Measurements from ENCODE around the gene DAP. TPM values are rescaled to one million over a fixed set of nuclear protein-coding genes. Genes with fewer than 3 reads are reported as not detected.

The DAP gene
- total and polyA plus RNA-seq, 2 of the 4 experiments (the other 2 are of a cell fraction): 49.6 to 189 TPM

DNA sequence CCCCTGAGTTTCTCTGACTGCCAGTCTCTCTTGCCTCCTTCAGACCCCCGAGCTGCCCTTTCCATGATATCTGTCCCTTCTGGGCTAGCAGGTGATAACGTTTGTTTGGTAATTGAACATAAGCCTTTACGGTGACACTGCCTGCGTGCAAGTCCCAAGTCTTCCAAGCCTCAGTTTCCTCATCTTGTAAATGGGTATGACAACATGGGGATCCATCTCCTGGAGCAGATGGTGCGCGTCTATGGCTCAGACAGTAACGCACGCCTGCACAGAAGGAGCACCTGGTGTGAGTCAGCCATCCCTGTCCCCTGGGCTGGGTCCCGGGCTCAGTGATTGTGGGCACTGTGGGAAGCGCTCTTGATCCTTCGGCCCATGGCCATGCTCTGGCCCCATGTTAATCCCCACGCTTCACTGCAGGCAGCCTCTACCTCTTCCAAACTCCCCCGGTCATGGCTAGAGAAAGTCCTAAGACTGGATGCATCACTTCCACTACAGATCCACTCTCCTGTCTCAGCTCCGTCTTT lies 85.8 kb downstream of the DAP start:
- Histone ChIP-seq H3K56ac (ENCODE audit: extremely low read depth, insufficient read depth, low read length) (no peak overlapping the region), H2BK120ac (ENCODE audit: low read depth, low read length) (no peak overlapping the region), H2AK9ac (replicated peaks; ENCODE audit: low read depth, low read length, poor library complexity) (no peak overlapping the region), H2AFZ (replicated peaks; ENCODE audit: low read length, poor library complexity) (no peak overlapping the region), H4K5ac (ENCODE audit: low read depth, low read length) (no peak overlapping the region), H3K9me1 (ENCODE audit: insufficient read depth, low read length) (peaks cover 6% of the 10 kb centered on the region; the same call in 1 of the 2 replicates), H3K4me1 (ENCODE audit: control insufficient read depth, insufficient read depth, low read length) (no peaks in the 10 kb centered on the region; the same call in 1 of the 2 replicates), H3K23ac (ENCODE audit: low read depth, low read length) (no peak overlapping the region), H3K9me3 (ENCODE audit: control insufficient read depth, insufficient read depth, low read length) (no peaks in the 10 kb centered on the region), H3K4me3 (ENCODE audit: insufficient read depth, low read depth, low read length) (no peak overlapping the region), H4K91ac (ENCODE audit: insufficient read depth, low read depth, low read length) (no peak overlapping the region), H3K27ac (ENCODE audit: insufficient read depth, low read length) (no peak overlapping the region), H4K20me1 (ENCODE audit: insufficient read depth, low read length) (no peaks in the 10 kb centered on the region), H3K4ac (ENCODE audit: low read depth, low read length) (no peak overlapping the region), H3K9ac (ENCODE audit: low read depth, low read length) (no peak overlapping the region), H3K18ac (ENCODE audit: low read depth, low read length) (no peak overlapping the region), H2BK15ac (ENCODE audit: low read depth, low read length) (no peak overlapping the region), H3K4me2 (ENCODE audit: low read depth, low read length) (no peak overlapping the region), H2BK5ac (ENCODE audit: low read depth, low read length, poor library complexity, severe bottlenecking) (no peak overlapping the region), H3K27me3 (ENCODE audit: control insufficient read depth, insufficient read depth, low read length) (peaks cover 2% of the 10 kb centered on the region), H2BK20ac (ENCODE audit: low read depth, low read length) (no peak overlapping the region), H3K79me1 (ENCODE audit: low read depth in 1 of 2, low read length in 2 of 2) (peaks cover 5 to 9% of the 10 kb centered on the region in 2 experiments; a peak in 1 of 4 replicates), H3K36me3 (ENCODE audit: control insufficient read depth, insufficient read depth, low read length) (peaks cover 25% of the 10 kb centered on the region), H2AK5ac (ENCODE audit: low read depth, low read length) (no peak overlapping the region), H3K14ac (replicated peaks; ENCODE audit: low read depth, low read length) (no peak overlapping the region), H4K8ac (ENCODE audit: low read depth in 2 of 2, low read length in 2 of 2) (no peak overlapping the region)
- POLR2A ChIA-PET (ENCODE audit: unreplicated experiment): no interaction called here
- TF ChIP-seq ELK1 (IDR thresholded peaks at IDR 0.05; ENCODE audit: borderline replicate concordance, low read depth, low read length): no peak
- no peak for TF ChIP-seq MXI1 (IDR thresholded peaks at IDR 0.05; ENCODE audit: borderline replicate concordance, low read depth, low read length)
- no peak for TF ChIP-seq CEBPB (IDR thresholded peaks at IDR 0.05; ENCODE audit: low read depth, low read length)
- no peak for TF ChIP-seq RAD21 (IDR thresholded peaks at IDR 0.05; ENCODE audit: low read length)
- no peak for TF ChIP-seq CTCF (conservative IDR thresholded peaks at IDR 0.05; ENCODE audit: low read depth, low read length)
- TF ChIP-seq RFX5 (IDR thresholded peaks at IDR 0.05; ENCODE audit: low read depth, low read length): no peak
- TF ChIP-seq USF2 (IDR thresholded peaks at IDR 0.05; ENCODE audit: low read depth, low read length): no peak
- no peak for TF ChIP-seq BHLHE40 (IDR thresholded peaks at IDR 0.05; ENCODE audit: low read depth, low read length)
- no peak for TF ChIP-seq FOS (IDR thresholded peaks at IDR 0.05; ENCODE audit: low read depth, low read length)
- TF ChIP-seq NFE2L2 (IDR thresholded peaks at IDR 0.05; ENCODE audit: low read depth, low read length): no peak
- in situ Hi-C loops (cut with MboI; ENCODE audit: low sequenced_read_pairs): no loop called here
- no peak for DNase-seq
- CTCF ChIA-PET: interaction anchor here (0.6 kb wide), 1 partner anchor 222 kb away, joined by 3 read pairs; no protein-coding TSS in a partner anchor
- no peak for ATAC-seq (ENCODE audit: low read depth)
- BruUV-seq (replicated peaks): no TSS peak
- 90% methylated on average over 6 of the region's 14 CpGs; no CpG with 5 or more reads in 1 of the 2 experiments for WGBS, 2 experiments (ENCODE audit: extremely low coverage in 2 of 2, insufficient read length in 1 of 2)
- dilution Hi-C loops (cut with HindIII; ENCODE audit: low sequenced_read_pairs, unreplicated experiment): no loop called here
- intact Hi-C loops (cut with micrococcal nuclease): no loop called here
